DMS53 treated with DMSO at 0.1 percent for 48 hours (cell line): ENCODE measurements around the gene TYROBP.
"Not testable (repeated sequence)": the region's sequence is repeated elsewhere in the genome, so short reads cannot be mapped to it uniquely, and the experiment has no call there.

ENCODE experiments used
- DNase-seq: peaks from one replicate; lab custom pipeline; 2025; ENCODE audit not compliant: unreplicated experiment; lab: John Stamatoyannopoulos, UW

The TYROBP gene

DNA sequence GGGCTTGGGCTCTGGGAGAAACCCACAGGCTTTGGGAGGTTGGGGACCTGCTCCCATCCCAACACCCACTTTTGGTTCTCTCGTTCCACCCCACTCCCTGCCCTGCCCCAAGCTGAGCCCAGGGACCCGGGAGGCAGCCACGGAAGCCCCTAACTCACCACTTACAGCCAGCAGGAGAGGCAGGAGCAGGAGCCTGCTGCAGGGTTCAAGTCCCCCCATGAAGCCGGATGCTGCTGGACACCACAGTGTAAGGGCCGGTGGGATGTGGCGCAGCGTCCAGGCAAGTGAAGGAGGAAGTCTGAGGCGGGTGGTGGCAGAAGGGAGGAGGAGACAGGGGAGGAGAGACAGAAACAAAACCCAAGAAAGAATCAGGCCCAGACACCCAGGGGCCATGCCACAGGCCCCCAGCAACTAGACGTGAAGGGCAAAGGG, at the start of gene TYROBP:
Gene TYROBP (minus strand): TSS at position 286 of the 432 bp plus-strand sequence. CDS start 67 bp downstream, at position 219.
- no peak for DNase-seq

DNA sequence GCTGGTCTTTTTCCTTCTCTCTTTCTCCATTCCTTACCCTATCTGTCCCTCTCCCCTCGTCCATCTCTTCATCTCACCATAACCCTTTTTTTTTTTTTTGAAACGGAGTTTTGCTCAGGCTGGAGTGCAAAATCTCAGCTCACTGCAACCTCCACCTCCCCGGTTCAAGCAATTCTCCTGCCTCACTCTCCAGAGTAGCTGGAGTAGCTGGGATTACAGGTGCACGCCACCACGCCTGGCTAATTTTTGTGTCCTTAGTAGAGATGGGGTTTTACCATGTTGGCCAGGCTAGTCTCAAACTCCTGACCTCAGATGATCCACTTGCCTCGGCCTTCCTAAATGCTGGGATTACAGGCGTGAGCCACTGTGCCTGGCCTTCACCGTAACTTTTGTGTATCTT, 49.3 kb upstream of the TYROBP start:
- not testable (repeated sequence) for DNase-seq

DNA sequence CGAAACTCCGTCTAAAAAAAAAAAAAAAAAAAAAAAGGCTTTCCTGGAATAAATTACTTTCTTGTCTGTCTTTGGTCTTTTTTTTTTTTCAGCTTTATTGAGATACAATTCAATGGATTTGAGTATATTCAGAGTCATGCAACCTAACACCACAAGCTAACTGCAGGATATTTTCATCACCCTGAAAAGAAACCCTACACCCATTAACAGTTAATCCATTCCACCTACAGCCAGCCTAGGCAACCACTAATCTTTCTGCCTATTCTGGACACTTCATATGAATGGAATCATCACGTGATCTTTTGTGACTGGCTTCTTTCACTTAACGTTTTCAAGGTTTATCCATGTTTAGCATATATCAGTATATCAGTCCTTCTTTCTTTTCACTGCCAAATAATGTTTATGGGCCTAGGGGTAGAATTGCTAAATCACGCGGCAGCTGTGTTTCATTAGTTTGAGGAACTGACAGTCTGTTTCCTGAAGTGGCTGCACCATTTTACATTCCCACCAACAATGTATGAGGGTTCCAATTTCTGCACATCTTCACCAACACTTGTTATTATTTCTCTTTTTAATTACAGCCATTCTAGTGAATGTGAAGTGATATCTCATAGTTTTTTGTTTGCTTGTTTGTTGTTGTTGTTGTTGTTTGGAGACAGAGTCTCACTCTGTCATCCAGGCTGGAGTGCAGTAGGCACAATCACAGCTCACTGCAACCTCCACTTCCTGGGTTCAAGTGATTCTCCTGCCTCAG, 48.0 kb upstream of the TYROBP start:
- no peak for DNase-seq

DNA sequence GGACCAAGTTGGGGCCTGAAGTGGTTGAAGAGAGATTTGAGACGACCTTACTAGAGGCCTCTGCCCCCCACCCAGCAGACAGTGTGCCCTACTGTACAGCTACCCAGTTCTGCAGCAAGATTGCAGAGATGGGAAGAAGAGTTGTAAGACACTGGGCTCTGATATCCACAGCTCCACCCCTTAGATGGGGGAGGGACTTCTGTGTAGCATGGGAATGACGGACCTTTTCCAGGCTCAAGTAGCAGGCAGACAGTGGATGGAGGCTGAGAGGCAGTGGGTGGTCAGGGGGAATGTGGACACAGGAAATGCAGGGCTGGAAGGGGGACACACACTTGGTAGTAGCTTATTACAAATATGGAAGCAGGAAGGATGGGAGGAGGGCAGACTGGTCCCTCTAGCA, 41.0 kb upstream of the TYROBP start:
- no peak for DNase-seq

DNA sequence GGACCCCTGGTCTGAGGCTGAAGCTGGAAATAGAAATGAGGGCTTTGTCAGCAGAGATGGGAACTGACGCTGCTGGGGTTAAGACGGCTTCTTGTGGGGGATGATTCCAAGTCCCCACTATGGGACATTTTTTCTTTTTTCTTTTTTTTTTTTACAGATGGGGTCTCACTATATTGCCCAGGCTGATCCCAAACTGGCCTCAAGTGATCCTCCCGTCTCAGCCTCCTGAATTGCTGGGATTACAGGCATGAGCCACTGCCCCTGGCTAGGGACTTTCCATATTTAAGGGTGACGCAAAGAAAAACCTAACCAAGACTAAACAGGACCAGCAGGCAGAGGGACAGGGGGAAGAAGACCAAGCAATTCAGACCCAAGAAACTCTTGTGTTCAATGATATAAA, 38.1 kb upstream of the TYROBP start:
- DNase-seq: no peak

DNA sequence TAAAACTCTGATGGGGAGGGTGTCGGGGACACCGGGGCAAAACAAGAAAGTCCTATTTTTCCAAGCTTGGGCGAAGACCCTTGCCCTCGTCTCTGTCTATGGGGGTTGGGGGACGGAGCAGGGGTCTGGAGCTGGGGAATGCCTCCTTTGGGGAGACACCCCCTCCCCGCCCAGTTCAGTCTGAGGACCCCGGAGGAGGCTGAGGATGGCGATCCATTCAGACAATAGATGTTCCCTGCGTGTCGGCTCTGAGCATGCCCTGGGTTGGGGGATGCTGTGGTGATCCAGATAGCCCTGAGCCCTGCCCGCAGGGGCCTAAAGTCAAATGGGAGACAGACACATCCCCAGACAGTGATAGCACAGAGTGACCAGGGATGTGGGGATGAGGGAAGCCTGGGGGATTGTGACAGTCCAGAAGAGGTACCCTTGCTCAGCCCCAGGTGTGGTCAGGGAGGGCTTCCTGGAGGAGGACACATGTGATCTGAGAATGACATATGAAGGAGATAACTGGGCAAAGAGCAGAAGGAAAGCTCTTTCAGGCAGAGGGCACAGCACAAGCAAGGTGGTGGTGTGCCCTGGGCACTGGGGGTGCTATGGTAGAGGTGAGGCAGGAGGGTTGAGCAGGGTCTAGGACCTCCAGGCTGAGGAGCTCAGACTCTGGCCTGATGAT, 37.2 kb upstream of the TYROBP start:
- DNase-seq: no peak

DNA sequence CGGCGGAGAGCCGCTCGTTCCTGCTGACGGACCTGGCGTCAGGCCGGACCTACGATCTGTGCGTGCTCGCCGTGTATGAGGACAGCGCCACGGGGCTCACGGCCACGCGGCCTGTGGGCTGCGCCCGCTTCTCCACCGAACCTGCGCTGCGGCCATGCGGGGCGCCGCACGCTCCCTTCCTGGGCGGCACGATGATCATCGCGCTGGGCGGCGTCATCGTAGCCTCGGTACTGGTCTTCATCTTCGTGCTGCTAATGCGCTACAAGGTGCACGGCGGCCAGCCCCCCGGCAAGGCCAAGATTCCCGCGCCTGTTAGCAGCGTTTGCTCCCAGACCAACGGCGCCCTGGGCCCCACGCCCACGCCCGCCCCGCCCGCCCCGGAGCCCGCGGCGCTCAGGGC, 36.5 kb upstream of the TYROBP start:
- DNase-seq: no peak

DNA sequence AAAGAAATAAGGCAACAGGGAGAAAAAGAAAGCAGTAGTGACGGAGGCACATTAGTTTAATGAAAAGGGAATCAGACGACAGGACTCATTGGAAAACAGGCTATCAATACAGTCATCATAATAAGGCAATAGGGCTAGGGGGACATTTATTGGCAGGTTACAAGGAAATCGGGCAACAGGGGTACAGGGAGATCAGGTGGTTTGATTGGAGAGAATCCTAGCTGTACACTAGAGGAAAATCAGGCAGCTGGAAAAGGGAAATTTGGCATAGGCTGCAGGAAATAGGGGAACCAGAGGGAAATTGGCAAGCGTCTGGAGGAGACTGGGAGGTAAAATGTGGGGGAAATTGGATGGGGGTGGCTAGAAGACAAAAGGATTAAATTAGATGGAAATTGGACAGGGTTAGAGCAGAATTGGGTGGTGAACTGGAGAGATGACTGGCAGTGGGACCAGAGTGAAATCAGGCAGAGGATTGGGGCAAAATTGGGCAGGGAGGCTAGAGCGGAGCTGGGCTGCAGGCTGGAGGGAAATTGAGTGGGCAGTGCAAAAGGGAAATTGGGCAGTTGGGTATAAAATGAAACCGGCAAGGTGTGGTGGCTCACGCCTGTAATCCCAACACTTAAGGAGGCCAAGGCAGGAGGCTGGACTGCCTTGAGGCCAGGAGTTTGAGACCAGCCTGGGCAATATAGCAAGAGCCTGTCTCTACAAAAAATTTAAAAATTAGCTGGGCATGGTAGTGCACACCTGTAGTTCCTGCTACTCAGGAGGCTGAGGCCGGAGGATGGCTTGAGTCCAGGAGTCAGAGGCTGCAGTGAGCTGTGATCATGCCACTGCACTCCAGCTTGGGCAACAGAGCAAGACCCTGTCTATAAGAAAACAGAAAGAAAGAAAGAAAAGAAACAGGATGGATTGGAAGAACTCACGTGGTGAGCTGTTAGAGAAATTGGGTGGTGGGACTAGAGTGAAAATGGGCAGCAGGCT, 35.5 kb upstream of the TYROBP start:
- no peak for DNase-seq

DNA sequence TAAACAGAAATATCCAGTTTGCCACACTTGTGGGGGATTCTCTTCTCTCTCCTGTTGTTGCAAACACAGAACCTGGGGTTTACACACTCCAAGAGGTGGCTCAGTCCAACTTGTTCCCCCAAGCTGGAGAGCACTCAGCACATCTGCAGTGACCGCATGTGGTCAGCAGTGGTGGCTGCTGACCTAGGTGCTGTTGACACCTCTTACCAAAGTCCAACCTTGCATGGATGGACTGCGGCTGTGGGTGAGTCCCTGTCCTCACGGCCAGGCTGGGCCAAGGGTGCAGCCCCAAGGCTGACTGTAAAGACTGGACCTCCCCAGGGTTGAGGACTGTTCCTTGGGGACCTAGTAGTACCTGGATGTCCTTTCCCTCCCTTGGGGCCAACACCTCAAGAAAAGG, 34.1 kb upstream of the TYROBP start:
- DNase-seq: no peak

DNA sequence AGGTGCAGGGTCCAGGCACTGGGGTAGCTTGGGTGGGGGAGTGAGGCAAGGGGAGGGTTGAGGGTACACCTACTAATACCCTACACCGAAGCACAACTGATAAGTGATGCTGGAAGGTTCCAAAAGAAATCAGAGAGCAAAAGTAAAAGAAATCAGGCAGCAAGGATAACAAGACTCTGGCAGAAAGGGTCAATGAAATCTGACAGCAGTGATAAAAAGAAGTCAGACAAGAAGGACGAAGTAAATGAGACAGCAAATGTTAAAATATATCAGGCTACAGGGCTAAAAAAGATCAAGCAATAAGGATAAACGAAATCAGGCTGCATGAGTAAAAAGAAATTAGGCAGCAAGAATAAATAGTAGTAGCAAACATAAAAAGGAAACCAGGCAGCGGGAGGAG, 32.7 kb upstream of the TYROBP start:
- DNase-seq: no peak

DNA sequence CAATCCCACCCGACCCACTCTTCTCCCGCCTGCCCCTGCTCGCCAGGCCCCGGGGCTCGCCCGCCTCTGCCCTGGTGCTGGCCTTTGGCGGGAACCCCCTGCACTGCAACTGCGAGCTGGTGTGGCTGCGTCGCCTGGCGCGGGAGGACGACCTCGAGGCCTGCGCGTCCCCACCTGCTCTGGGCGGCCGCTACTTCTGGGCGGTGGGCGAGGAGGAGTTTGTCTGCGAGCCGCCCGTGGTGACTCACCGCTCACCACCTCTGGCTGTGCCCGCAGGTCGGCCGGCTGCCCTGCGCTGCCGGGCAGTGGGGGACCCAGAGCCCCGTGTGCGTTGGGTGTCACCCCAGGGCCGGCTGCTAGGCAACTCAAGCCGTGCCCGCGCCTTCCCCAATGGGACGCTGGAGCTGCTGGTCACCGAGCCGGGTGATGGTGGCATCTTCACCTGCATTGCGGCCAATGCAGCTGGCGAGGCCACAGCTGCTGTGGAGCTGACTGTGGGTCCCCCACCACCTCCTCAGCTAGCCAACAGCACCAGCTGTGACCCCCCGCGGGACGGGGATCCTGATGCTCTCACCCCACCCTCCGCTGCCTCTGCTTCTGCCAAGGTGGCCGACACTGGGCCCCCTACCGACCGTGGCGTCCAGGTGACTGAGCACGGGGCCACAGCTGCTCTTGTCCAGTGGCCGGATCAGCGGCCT, 32.1 kb upstream of the TYROBP start:
- no peak for DNase-seq

DNA sequence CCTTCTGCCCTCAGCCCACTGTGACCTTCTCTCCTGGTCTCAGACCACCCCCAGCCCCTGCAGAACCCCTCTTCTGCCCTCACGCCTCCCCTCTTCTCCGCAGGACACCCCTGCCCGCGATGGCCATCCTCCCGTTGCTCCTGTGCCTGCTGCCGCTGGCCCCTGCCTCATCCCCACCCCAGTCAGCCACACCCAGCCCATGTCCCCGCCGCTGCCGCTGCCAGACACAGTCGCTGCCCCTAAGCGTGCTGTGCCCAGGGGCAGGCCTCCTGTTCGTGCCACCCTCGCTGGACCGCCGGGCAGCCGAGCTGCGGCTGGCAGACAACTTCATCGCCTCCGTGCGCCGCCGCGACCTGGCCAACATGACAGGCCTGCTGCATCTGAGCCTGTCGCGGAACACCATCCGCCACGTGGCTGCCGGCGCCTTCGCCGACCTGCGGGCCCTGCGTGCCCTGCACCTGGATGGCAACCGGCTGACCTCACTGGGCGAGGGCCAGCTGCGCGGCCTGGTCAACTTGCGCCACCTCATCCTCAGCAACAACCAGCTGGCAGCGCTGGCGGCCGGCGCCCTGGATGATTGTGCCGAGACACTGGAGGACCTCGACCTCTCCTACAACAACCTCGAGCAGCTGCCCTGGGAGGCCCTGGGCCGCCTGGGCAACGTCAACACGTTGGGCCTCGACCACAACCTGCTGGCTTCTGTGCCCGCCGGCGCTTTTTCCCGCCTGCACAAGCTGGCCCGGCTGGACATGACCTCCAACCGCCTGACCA, 31.4 kb upstream of the TYROBP start:
- no peak for DNase-seq

DNA sequence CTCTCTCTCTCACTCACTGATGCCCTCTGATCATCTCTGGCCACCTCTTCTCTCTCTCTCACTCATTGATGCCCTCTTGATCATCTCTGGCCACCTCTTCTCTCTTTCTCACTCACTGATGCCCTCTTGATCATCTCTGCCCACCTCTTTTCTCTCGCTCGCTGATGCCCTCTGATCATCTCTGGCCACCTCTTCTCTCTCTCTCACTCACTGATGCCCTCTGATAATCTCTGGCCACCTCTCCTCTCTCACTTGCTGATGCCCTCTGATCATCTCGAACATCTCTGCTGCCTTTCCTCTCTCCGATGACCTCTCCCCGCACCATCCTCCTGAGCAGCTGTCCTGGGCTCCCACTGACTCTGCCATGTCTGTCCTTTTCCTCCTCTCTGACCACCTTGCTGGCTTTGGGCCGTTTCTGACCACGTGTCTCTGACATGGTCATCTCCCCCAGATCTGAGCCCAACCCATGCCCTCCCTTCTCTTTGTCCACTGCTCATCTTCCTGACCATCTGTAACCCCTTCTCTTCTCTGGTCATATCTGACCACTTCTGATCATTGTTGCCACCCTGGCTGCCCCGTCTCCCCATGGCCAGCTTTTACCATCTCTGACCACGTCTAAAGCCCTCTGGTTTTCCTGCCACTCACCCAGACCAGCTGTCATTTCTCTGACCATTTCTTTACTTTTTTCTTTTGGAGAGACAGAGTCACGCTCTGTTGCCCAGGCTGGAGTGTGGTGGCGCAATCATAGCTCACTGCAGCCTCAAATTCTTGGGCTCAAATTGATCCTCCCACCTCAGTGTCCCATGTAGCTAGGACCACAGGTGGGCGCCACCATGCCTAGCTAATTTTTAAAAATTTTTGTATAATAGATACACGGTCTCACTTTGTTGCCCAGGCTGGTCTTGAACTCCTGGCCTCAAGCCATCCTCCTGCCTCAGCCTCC, 30.5 kb upstream of the TYROBP start:
- no peak for DNase-seq

DNA sequence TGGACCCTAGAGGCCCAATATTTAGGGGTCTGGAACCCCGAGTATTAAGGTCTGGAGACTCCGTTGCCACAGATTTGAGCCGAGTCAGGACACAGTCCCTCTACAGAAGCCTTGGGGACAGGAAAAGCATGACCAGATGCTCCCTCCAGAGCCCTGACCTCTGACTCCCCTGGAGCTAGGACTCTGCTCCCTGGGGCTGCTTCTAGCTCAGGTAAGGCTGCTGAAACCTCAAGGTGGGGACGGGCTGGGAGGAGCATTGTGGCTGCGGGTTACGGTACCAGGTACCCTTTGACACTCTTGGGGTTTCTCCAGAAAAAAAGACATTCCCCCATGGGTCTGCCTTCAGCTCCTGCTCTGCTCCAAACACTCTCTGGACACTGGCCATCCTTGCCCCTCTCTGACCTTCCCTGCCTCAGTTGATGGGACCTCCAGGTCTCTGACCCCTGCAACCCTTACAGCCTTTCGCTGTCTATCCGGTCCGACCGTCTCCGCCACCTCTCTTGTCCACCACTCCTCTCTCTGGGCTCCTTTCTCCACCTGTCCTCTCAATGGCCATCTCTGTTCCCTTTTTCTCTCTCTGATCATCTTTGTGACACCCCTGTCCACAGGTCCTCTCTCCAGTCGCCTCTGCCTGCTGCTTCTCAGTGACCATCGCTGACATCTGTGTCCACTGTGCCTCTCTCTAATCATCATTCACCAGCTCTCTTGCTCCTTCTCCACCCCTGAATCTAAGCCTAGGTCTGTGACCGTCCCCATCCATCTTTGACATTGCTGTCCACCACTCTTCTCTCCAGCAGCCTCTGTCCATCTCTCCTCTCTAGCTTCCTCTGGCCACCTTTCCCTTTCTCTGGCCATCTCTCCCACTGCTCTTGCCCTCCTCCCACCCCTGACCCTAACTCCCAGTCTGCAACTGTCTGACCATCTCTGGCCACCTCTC, 29.5 kb upstream of the TYROBP start:
- no peak for DNase-seq

DNA sequence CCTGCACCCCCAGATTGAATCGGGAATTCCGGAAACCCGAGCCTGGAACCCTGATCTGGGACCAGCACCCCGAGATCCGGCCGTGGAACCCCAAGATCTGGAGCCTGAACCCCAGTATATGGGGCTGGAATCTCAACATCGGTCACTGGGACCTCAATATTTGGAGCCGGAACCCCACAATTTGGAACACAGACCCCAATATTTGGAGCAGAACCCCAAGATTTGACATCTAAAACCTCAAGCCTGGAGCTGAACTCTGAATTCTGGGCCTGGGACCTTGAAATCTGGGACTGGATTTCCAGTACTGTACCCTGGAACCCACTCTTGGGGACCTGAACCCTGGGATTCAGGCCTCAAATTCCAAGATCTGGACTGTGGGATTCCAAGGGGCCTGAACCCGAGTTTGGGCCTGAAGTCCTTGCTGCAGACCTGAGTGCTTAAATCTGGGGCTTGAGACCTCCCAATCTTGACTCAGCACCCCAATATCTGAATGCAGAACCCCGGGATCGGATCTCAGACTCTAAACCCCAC, 28.7 kb upstream of the TYROBP start:
- DNase-seq: no peak

DNA sequence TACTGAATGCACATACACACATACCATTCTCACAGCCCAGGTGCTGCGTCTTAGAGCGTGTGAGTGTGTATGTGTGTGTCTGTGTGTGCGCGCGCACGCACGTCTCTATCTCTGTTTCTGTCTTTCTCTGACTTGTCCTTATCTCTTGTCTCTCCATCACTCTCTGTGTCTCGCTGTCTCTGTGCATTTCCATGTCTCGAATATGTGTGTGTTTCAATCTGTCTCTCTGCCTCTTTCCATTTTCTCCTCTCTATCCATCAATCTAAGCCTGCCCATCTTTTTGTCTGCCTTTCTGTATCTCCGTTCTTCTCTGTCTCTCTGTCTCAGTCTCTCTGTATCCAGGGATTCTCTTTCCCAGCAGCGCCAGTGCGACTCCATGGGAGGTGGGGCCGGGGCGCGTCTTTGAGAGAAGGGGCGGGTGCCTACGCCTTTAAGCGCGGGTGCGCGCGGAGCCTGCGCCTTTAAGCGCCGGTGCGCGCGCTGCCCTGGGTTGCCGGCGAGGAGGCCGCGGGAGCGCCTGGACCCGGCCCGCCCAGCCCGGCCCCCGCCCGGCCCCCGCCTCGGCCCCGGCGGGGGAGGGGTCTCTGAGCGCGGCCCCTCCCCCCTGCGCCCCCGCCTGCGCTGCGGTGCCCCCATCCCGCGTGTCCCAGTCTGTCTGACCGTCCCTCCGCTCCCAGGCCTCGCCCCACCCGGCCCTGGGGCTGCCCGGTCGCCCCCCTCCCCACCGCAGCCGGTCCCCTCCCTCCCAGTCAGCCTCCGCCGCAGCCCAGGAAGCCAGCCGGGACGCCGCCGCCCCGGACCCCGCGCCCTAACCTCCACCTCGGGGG, 28.0 kb upstream of the TYROBP start, which contains the start of gene LRFN3:
Gene LRFN3 (plus strand): TSS at position 464 of the 827 bp plus-strand sequence. CDS start 3,052 bp downstream, outside the sequence.
- peak; percentile 78 for DNase-seq
